Esophagus squamous epithelium (tissue), 5 donors: ENCODE results near the gene FOXD3. TPM values are rescaled to one million over a fixed set of nuclear protein-coding genes. Genes with fewer than 3 reads are reported as not detected.

Experiments
- DNase-seq: peaks from one replicate; lab custom pipeline; 2025; lab: John Stamatoyannopoulos, UW
- H3K27ac ChIP-seq, 4 donors: fragments of 200-600 bp; sonication (generic); one replicate each; pipeline ENCODE4 v1.5.1; 2016 to 2019; ENCODE audit warnings: mild to moderate bottlenecking in 1 of 4
- H3K27me3 ChIP-seq, 4 donors: fragments of 200-600 bp; sonication (generic); 1 replicate in 3 of 4; 2 replicates in 1 of 4; pipeline versions ENCODE4 v1.5.1 to v1.6.0; 2017 to 2021; ENCODE audit warnings: antibody characterized with exemption in 1 of 4
- H3K36me3 ChIP-seq, 3 donors: fragments of 200-600 bp; sonication (generic); one replicate each; pipeline ENCODE4 v1.5.1; 2016 to 2019
- H3K4me1 ChIP-seq, 3 donors: fragments of 200-600 bp; sonication (generic); one replicate each; pipeline ENCODE4 v1.5.1; 2017 to 2019
- H3K4me3 ChIP-seq, 4 donors: fragments of 200-600 bp; sonication (generic); 1 replicate in 3 of 4; 2 replicates in 1 of 4; pipeline ENCODE4 v1.5.1; 2016 to 2019; ENCODE audit warnings: mild to moderate bottlenecking in 2 of 4, moderate library complexity in 1 of 4
- H3K9me3 ChIP-seq, 3 donors: fragments of 200-600 bp; sonication (generic); one replicate each; pipeline ENCODE4 v1.5.1; 2016 to 2019
- POLR2A ChIP-seq, 4 donors: fragments of 450-650 bp; IDR thresholded peaks; one replicate each; pipeline ENCODE4 v1.6.1; 2017; ENCODE audit warnings: antibody characterized with exemption in 4 of 4, mild to moderate bottlenecking in 4 of 4, moderate library complexity in 3 of 4
- WGBS, 2 donors: methylation state at CpG; one replicate each; pipeline ENCODE4 v1.1.5; 2018; 5-methylcytosine and 5-hydroxymethylcytosine counted together
- intact Hi-C: fragments of 100-400 bp; cut with DNase I; formaldehyde crosslinking; loops from one replicate; pipeline ENCODE4 v1.15.0; 2022
- total RNA-seq, 4 donors: library from RNA; depleted of rRNA; stranded (reverse); fragments of >200 nt; gene quantifications; one replicate each; pipeline ENCODE4 v1.1.0, GENCODE V29; 2016
- TF ChIP-seq, protein P1 (sequence below), 6 experiments: fragments of 450-650 bp in 4 of 6; fragments of 200-600 bp in 2 of 6; sonication (generic) in 2 of 6; IDR thresholded peaks; one replicate each; pipeline ENCODE4 v1.5.1; 2016 to 2019; ENCODE audit warnings: antibody characterized with exemption in 6 of 6, mild to moderate bottlenecking in 4 of 6, moderate library complexity in 4 of 6
- donor health status: DM: yes; HTN: yes; CAD: no.

The FOXD3 gene
- total RNA-seq, 4 donors from 2014 or later = 0.76 TPM; not detected in 3

- H3K4me3 ChIP-seq = no peak overlapping the region
- WGBS, 2 donors = 64 to 79% methylated on average over 3 of the region's 3 CpGs
- H3K27me3 ChIP-seq = peaks cover 0 to 25% (median 0%) of the 10 kb centered on the region in 4 donors
- H3K27ac ChIP-seq = no peak overlapping the region
- H3K36me3 ChIP-seq = no peaks in the 10 kb centered on the region
- H3K9me3 ChIP-seq = no peaks in the 10 kb centered on the region
- no peak for TF ChIP-seq POLR2A (IDR thresholded peaks at IDR 0.05)
- TF ChIP-seq, protein P1, sequence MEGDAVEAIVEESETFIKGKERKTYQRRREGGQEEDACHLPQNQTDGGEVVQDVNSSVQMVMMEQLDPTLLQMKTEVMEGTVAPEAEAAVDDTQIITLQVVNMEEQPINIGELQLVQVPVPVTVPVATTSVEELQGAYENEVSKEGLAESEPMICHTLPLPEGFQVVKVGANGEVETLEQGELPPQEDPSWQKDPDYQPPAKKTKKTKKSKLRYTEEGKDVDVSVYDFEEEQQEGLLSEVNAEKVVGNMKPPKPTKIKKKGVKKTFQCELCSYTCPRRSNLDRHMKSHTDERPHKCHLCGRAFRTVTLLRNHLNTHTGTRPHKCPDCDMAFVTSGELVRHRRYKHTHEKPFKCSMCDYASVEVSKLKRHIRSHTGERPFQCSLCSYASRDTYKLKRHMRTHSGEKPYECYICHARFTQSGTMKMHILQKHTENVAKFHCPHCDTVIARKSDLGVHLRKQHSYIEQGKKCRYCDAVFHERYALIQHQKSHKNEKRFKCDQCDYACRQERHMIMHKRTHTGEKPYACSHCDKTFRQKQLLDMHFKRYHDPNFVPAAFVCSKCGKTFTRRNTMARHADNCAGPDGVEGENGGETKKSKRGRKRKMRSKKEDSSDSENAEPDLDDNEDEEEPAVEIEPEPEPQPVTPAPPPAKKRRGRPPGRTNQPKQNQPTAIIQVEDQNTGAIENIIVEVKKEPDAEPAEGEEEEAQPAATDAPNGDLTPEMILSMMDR (IDR thresholded peaks at IDR 0.05) = no peak
- intact Hi-C loops = no loop called here
- H3K4me1 ChIP-seq = no peaks in the 10 kb centered on the region
- DNase-seq = no peak
These were observed 44.9 kb upstream of the FOXD3 start for GRCh38 chr1:63277195-63278192.

GRCh38 chr1:63281753-63282152, 40.6 kb upstream of the FOXD3 start:
- Histone ChIP-seq H3K27ac (no peak overlapping the region), H3K4me3 (no peak overlapping the region), H3K36me3 (no peaks in the 10 kb centered on the region), H3K27me3 (no peaks in the 10 kb centered on the region), H3K9me3 (no peaks in the 10 kb centered on the region), H3K4me1 (no peaks in the 10 kb centered on the region)
- no peak for DNase-seq
- intact Hi-C loops = no loop called here
- 69 to 75% methylated on average over 2 of the region's 2 CpGs for WGBS, 2 donors
- TF ChIP-seq, protein P1 (IDR thresholded peaks at IDR 0.05) = no peak
- no peak for TF ChIP-seq POLR2A (IDR thresholded peaks at IDR 0.05)

DNA sequence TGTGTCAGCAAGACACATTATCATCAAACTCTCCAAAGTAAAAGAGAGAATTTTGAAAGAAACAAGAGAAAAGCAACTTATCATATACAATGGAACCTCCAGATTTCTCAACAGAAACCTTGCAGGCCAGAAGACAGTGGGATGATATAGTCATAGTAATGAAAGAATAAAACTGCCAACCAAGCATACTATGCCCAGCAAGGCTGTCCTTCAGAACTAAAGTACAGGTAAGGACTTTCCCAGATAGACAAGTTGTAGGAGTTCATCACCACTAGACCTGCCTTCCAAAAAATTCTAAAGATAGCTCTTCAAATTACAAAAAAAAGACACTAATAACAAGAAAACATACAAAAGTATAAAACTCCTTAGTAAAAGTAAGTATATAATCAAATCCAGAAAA, 33.2 kb upstream of the FOXD3 start:
- Histone ChIP-seq H3K27ac (no peak overlapping the region), H3K4me3 (no peak overlapping the region), H3K9me3 (peaks cover 0 to 15% (median 4%) of the 10 kb centered on the region in 3 donors), H3K36me3 (no peaks in the 10 kb centered on the region), H3K4me1 (no peaks in the 10 kb centered on the region), H3K27me3 (no peaks in the 10 kb centered on the region)
- intact Hi-C loops = no loop called here
- TF ChIP-seq, protein P1 (IDR thresholded peaks at IDR 0.05) = no peak
- TF ChIP-seq POLR2A (IDR thresholded peaks at IDR 0.05) = no peak
- DNase-seq = no peak

DNA sequence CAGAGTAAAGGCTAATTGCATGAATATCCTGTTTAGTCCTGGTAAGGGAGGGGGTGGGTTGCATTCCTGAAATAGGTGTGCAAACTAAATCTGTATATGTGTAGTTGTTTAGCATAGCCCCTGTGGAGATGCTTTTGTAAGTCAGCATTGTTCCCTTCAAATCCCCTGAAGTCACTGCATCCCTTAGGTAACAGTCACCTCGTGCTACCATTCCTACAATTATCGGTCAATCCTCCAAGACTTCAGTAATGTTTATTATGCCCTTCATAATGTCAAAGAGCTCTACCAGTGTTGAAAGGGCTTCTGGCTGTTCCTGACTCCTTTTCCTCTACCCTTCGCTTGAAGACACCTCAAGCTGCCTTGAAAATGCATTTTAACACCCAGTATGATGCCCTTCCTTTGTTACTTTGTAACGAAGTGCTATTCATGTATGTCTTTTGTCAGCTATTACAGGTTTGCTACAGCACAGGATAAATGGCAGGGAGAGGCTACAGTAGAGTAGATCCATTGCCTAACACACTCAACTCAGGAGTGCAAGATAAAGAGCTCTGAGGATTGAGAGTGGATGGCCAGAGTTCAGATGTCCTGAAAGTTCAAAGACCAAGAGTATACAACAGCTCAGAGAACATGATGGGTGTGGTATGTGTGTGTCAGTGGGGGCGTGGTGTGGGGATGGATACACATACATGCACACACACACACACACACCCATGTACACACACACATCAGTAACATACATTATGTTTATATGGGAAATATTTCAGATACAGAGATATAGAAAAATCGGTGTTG, 27.4 kb upstream of the FOXD3 start:
- no peak for DNase-seq
- Histone ChIP-seq H3K4me3 (no peak overlapping the region), H3K36me3 (no peaks in the 10 kb centered on the region), H3K27ac (no peak overlapping the region), H3K4me1 (no peaks in the 10 kb centered on the region), H3K9me3 (no peaks in the 10 kb centered on the region), H3K27me3 (peaks cover 0 to 16% (median 0%) of the 10 kb centered on the region in 4 donors)
- intact Hi-C loops = no loop called here
- 36 to 39% methylated on average over 6 of the region's 6 CpGs for WGBS, 2 donors
- no peak for TF ChIP-seq POLR2A (IDR thresholded peaks at IDR 0.05)
- TF ChIP-seq, protein P1 (IDR thresholded peaks at IDR 0.05) = no peak
